ENCODE results near the gene ERAL1. TPM values are rescaled to one million over a fixed set of nuclear protein-coding genes. Genes with fewer than 3 reads are reported as not detected.
A peak's percentile ranks its signal among the peaks of the same experiment; 100 is the strongest.

ERAL1 gene
- total RNA-seq, 4 donors from 2014 or later: 26.4 to 52.8 (median 36.2) TPM

DNA sequence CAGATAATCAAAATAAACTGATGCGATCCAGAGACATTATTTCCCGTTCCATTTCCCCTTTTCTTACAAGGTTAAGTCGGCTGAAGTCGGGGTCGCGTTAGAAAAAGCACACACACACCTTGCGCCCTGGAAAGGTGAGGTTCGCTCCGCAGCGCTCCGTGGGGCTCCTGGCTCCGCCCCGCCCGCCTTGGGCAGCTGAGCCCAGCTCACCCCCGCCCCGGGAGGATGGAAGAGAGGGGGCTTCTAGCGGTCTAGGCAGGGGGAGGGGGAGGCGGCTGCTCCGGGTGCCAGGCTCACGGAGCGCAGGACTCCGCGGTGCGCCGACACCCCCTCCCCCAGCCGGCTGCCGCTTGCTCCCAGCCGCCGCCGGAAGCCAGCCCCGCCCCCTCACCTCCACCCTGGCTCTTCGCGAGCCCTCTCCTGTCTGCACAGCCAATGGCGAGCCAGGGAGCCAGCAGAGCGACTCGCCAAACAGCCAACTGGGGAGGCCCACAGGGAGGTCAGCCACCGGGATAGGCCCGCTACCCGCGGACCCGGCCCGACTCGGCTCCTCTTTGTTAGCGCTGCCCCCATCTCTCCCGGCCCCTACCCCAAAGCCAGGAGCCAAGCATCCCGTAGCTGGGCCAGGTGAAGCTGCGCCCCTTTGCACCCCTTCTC is 42.6 kb upstream of the ERAL1 start:
- Histone ChIP-seq H3K4me1 (peaks cover 0 to 56% (median 21%) of the 10 kb centered on the region in 4 donors), H3K27ac (peak overlapping the region; percentile 80 to 95 (median 88)), H3K4me3 (peak overlapping the region; percentile 52 to 92 (median 82)), H3K27me3 (no peaks in the 10 kb centered on the region), H3K36me3 (no peaks in the 10 kb centered on the region), H3K9me3 (no peaks in the 10 kb centered on the region)
- TF ChIP-seq, protein P1, sequence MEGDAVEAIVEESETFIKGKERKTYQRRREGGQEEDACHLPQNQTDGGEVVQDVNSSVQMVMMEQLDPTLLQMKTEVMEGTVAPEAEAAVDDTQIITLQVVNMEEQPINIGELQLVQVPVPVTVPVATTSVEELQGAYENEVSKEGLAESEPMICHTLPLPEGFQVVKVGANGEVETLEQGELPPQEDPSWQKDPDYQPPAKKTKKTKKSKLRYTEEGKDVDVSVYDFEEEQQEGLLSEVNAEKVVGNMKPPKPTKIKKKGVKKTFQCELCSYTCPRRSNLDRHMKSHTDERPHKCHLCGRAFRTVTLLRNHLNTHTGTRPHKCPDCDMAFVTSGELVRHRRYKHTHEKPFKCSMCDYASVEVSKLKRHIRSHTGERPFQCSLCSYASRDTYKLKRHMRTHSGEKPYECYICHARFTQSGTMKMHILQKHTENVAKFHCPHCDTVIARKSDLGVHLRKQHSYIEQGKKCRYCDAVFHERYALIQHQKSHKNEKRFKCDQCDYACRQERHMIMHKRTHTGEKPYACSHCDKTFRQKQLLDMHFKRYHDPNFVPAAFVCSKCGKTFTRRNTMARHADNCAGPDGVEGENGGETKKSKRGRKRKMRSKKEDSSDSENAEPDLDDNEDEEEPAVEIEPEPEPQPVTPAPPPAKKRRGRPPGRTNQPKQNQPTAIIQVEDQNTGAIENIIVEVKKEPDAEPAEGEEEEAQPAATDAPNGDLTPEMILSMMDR (IDR thresholded peaks at IDR 0.05): peak in 1 of 5 experiments; percentile 15
- TF ChIP-seq EP300 (IDR thresholded peaks at IDR 0.05): peak; percentile 22 to 39
- peak in 1 of 2 donors; percentile 50 for TF ChIP-seq POLR2A (IDR thresholded peaks at IDR 0.05)
- WGBS, 2 donors: 0% methylated on average over 30 to 37 of the region's 47 CpGs
- DNase-seq (ENCODE audit: low spot score in 2 of 2): peak; percentile 90 to 91

DNA sequence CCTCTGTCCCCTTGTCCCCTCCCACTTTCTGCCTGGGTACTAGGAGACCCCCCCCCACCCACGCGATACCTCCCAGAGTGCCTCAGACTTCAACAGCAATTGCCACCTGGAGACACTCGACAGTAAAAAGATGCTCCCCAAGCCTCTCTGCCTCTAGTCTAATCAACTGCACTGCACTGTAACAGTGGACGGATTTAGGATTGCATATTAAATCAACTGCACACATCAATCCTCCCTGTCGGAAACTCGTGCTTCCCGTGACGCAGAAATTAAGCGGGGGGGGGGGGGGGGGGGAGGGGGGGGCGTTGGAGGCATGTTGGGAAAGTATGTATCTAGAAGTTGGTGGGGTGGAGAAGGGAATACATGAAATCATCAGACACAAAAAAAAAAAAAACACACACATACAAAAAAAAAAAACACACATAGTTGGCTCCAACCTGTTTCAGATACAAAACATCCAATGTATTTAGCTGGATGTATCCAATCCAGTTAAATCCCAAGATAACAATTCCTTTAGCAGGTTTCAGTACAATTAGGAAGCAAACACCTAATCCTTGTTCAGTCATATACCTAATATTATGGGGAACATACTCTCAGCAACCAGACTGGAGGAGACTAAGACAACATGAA is 42.0 kb upstream of the ERAL1 start:
- peak in 1 of 2 donors; percentile 30 for DNase-seq (ENCODE audit: low spot score in 2 of 2)
- 0 to 1% methylated on average over 9 to 10 of the region's 10 CpGs for WGBS, 2 donors
- H3K36me3 ChIP-seq: no peaks in the 10 kb centered on the region
- H3K27me3 ChIP-seq: no peaks in the 10 kb centered on the region
- no peaks in the 10 kb centered on the region for H3K9me3 ChIP-seq
- peak overlapping the region; percentile 52 to 92 (median 82) for H3K4me3 ChIP-seq
- peaks cover 0 to 50% (median 15%) of the 10 kb centered on the region in 4 donors for H3K4me1 ChIP-seq
- H3K27ac ChIP-seq: peak overlapping the region; percentile 80 to 95 (median 88)
- TF ChIP-seq EP300 (IDR thresholded peaks at IDR 0.05): no peak
- TF ChIP-seq, protein P1 (IDR thresholded peaks at IDR 0.05): no peak
- TF ChIP-seq POLR2A (IDR thresholded peaks at IDR 0.05): no peak

DNA sequence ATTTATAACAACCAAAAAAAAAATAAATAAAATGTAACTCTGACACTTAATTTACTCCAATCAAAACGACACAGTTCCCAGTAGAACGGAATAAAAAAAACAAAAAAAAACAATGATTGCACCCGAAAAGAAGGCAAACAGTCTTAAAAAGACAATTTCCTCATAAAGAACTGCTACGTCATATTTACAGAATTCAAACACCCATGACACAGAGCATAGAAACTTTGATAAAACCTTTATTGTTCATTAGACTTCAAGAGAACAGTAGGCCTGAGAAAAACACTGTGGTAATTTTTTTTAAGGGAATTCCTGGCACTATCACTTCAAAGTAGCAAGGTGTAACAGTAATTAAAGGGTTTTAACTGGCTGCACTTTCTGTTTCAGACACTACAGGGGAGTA is 38.3 kb upstream of the ERAL1 start:
- no peaks in the 10 kb centered on the region for H3K36me3 ChIP-seq
- TF ChIP-seq POLR2A (IDR thresholded peaks at IDR 0.05) (no peak), EP300 (IDR thresholded peaks at IDR 0.05) (no peak)
- TF ChIP-seq, protein P1 (IDR thresholded peaks at IDR 0.05): no peak
- H3K4me1 ChIP-seq: peaks cover 0 to 15% (median 1%) of the 10 kb centered on the region in 4 donors
- no peak for DNase-seq (ENCODE audit: low spot score in 2 of 2)
- H3K27ac ChIP-seq: peak overlapping the region in 1 of 4 donors; percentile 30
- WGBS, 2 donors: 28 to 34% methylated on average over 4 of the region's 4 CpGs
- H3K4me3 ChIP-seq: no peak overlapping the region
- H3K27me3 ChIP-seq: no peaks in the 10 kb centered on the region
- H3K9me3 ChIP-seq: no peaks in the 10 kb centered on the region

DNA sequence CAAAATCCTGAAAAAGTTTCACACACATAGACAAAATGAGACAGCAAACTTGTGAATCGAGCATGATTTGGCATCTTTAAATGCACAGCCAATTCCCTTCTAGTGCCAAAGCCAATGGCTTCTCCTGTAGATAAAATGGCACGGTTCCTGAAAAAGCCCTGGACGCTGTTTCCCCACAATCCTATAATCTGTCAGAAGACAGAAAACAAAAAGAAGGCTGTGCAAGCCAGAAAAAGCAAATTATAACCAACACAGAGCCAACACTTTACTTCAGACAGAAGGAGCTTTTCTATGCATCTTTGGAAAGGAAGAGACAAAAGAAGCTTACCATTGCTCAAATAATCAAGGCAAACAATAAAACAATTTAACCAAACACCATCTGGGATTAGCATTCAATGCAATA is 36.0 kb upstream of the ERAL1 start:
- DNase-seq (ENCODE audit: low spot score in 2 of 2): no peak
- Histone ChIP-seq H3K4me3 (no peak overlapping the region), H3K27ac (peak overlapping the region in 1 of 4 donors; percentile 58), H3K27me3 (no peaks in the 10 kb centered on the region), H3K9me3 (no peaks in the 10 kb centered on the region), H3K4me1 (peaks cover 0 to 8% (median 0%) of the 10 kb centered on the region in 4 donors), H3K36me3 (no peaks in the 10 kb centered on the region)
- TF ChIP-seq EP300 (IDR thresholded peaks at IDR 0.05): no peak
- TF ChIP-seq, protein P1 (IDR thresholded peaks at IDR 0.05): no peak
- no peak for TF ChIP-seq POLR2A (IDR thresholded peaks at IDR 0.05)
- 18 to 32% methylated on average over 3 of the region's 3 CpGs for WGBS, 2 donors

DNA sequence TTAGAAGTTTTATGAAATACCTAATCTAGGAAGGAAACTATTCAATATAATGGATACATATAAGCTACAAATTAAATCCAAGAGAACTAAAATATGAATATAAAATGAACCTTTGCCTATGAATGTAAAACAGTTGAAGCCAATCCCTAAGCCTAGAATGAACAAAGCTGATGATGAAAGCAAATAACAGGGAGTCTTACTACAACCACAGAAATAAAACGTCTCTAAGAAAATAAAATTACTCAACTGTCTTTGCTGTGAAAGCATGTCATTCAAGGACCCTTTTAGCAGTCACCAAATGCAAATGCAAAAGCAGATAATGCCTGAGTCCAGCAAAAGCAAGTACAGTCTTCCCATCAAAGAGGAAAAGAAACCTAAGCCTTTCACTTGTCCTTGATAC is 35.2 kb upstream of the ERAL1 start:
- 36 to 37% methylated on average over 1 of the region's 1 CpG for WGBS, 2 donors

More for the DNA sequence above, 35.2 kb upstream of the ERAL1 start:
- no peak overlapping the region for H3K27ac ChIP-seq
- no peaks in the 10 kb centered on the region for H3K36me3 ChIP-seq
- TF ChIP-seq POLR2A (IDR thresholded peaks at IDR 0.05) (no peak), EP300 (IDR thresholded peaks at IDR 0.05) (no peak)
- TF ChIP-seq, protein P1 (IDR thresholded peaks at IDR 0.05): no peak
- H3K4me1 ChIP-seq: peaks cover 0 to 8% (median 0%) of the 10 kb centered on the region in 4 donors
- no peak overlapping the region for H3K4me3 ChIP-seq
- H3K27me3 ChIP-seq: no peaks in the 10 kb centered on the region
- DNase-seq (ENCODE audit: low spot score in 2 of 2): no peak
- H3K9me3 ChIP-seq: no peaks in the 10 kb centered on the region

All from tibial nerve (tissue), 4 donors.